ENCODE measurements around the gene C16orf74. TPM values are rescaled to one million over a fixed set of nuclear protein-coding genes. Genes with fewer than 3 reads are reported as not detected.

Gene C16orf74
- total and polyA plus RNA-seq, 2 of the 8 experiments (the other 6 are each of a cell fraction or from before 2014, with no cell fraction given): 7.3 to 9.3 TPM

GRCh38 chr16:85699628-85700027 is 51.3 kb downstream of the C16orf74 start:
- POLR2A ChIA-PET (ENCODE audit: partially characterized antibody): interaction anchor here (0.8 to 2.5 kb wide), 4 partner anchors 11 to 86 kb away, joined by 3 to 12 read pairs (median 4); partner anchors contain the start of gene GINS2
- 91% methylated on average over 7 of the region's 7 CpGs; no CpG with 5 or more reads in 1 of the 2 experiments for WGBS, 2 experiments (ENCODE audit: extremely low coverage in 1 of 2, insufficient coverage in 1 of 2, insufficient read length in 1 of 2, insufficient replicate concordance in 2 of 2, low coverage in 1 of 2, low lambda C conversion rate in 2 of 2, missing lambda C conversion rate in 1 of 2)
- H3K79me1 ChIP-seq (ENCODE audit: low read depth, low read length): no peaks in the 10 kb centered on the region
- no peaks in the 10 kb centered on the region for H4K20me1 ChIP-seq (replicated peaks in 1 of 2; ENCODE audit: control insufficient read depth in 1 of 2, insufficient read depth in 2 of 2, low read length in 2 of 2)
- H3K18ac ChIP-seq (ENCODE audit: extremely low read depth, low read length): no peak overlapping the region
- no peak overlapping the region for H4K91ac ChIP-seq (replicated peaks; ENCODE audit: insufficient read length, low read length)
- no peak overlapping the region for H3K27ac ChIP-seq (ENCODE audit: low read depth, low read length)
- H3K14ac ChIP-seq (ENCODE audit: insufficient read length): no peak overlapping the region
- no peak overlapping the region for H2BK12ac ChIP-seq (ENCODE audit: low read depth, low read length)
- H3K4me1 ChIP-seq (replicated peaks in 1 of 4; ENCODE audit: control insufficient read depth in 3 of 4, insufficient read depth in 4 of 4, low read length in 3 of 4): peaks cover 0 to 6% (median 2%) of the 10 kb centered on the region in 4 experiments; a peak in 3 of 7 replicates
- FAIRE-seq (no peak), DNase-seq (ENCODE audit: low read depth in 1 of 2, low spot score in 2 of 2) (no peak)
- no peak overlapping the region for H3K9ac ChIP-seq (replicated peaks in 1 of 4; ENCODE audit: extremely low read depth in 1 of 4, low read depth in 3 of 4, low read length in 3 of 4)
- no peaks in the 10 kb centered on the region for H3K23me2 ChIP-seq (ENCODE audit: low read depth, low read length)
- no peaks in the 10 kb centered on the region for H3K36me3 ChIP-seq (ENCODE audit: control insufficient read depth in 2 of 4, insufficient read depth in 4 of 4, low read length in 3 of 4)
- peak overlapping the region; percentile 98 for H2BK15ac ChIP-seq (ENCODE audit: low read length)
- H3K9me3 ChIP-seq (ENCODE audit: insufficient read depth in 2 of 2, low read depth in 1 of 2, low read length in 1 of 2): no peaks in the 10 kb centered on the region
- peak overlapping the region; percentile 95 for H2AK5ac ChIP-seq (ENCODE audit: low read depth, low read length)
- H2BK120ac ChIP-seq (replicated peaks; ENCODE audit: low read depth, low read length): no peak overlapping the region
- peak overlapping the region; percentile 50 for H3K4ac ChIP-seq (replicated peaks; ENCODE audit: insufficient read length, low read depth, low read length)
- no peak overlapping the region for H4K8ac ChIP-seq (ENCODE audit: extremely low read depth, insufficient read depth, low read length)
- no peak overlapping the region for H2BK20ac ChIP-seq (ENCODE audit: low read length)
- H3K56ac ChIP-seq (replicated peaks; ENCODE audit: insufficient read length, low read depth, low read length): no peak overlapping the region
- H4K5ac ChIP-seq (ENCODE audit: insufficient read length, low read depth, low read length): no peak overlapping the region
- no peaks in the 10 kb centered on the region for H3K79me2 ChIP-seq (ENCODE audit: control insufficient read depth in 1 of 2, insufficient read depth in 2 of 2, low read length in 2 of 2)
- H3K27me3 ChIP-seq (replicated peaks in 1 of 4; ENCODE audit: control insufficient read depth in 3 of 4, extremely low read depth in 1 of 4, insufficient read depth in 3 of 4, low read length in 3 of 4): no peaks in the 10 kb centered on the region
- no peak overlapping the region for H2AFZ ChIP-seq (ENCODE audit: low read length)
- no peak overlapping the region for H2BK5ac ChIP-seq (ENCODE audit: low read depth, low read length)
- H3K4me3 ChIP-seq (ENCODE audit: extremely low read depth in 1 of 4, insufficient read depth in 2 of 4, low read depth in 3 of 4, low read length in 4 of 4): no peak overlapping the region
- H3K23ac ChIP-seq (ENCODE audit: insufficient read length): no peak overlapping the region
- CTCF ChIA-PET (ENCODE audit: partially characterized antibody): interaction anchor here (0.8 to 37.0 kb wide), 10 partner anchors 10 to 234 kb away, joined by 3 to 620 read pairs (median 6); partner anchors contain the start of gene GINS2
- no peak overlapping the region for H3K4me2 ChIP-seq (ENCODE audit: insufficient read depth in 1 of 2, low read depth in 2 of 2, low read length in 2 of 2)
- TF ChIP-seq KDM5A (IDR thresholded peaks at IDR 0.05; ENCODE audit: low read length) (no peak), BRCA1 (IDR thresholded peaks at IDR 0.05; ENCODE audit: low read depth, low read length) (no peak), TEAD4 (IDR thresholded peaks at IDR 0.05; ENCODE audit: low read depth, low read length) (no peak), SIRT6 (IDR thresholded peaks at IDR 0.05; ENCODE audit: low read length) (no peak), CBX8 (IDR thresholded peaks at IDR 0.05; ENCODE audit: borderline replicate concordance, low read depth, low read length) (no peak), MAX (IDR thresholded peaks at IDR 0.05) (peak; percentile 25; the same call in 1 of the 2 replicates), POLR2A (IDR thresholded peaks at IDR 0.05; ENCODE audit: control extremely low read depth in 1 of 2, low read depth in 2 of 2, low read length in 2 of 2) (no peak), JUN (IDR thresholded peaks at IDR 0.05; ENCODE audit: low read depth, low read length) (no peak), POLR2AphosphoS5 (IDR thresholded peaks at IDR 0.05; ENCODE audit: low read depth, low read length) (no peak), SP1 (IDR thresholded peaks at IDR 0.05; ENCODE audit: low read depth, low read length) (no peak), POU5F1 (IDR thresholded peaks at IDR 0.05; ENCODE audit: low read depth, low read length) (no peak), ZNF274 (IDR thresholded peaks at IDR 0.05; ENCODE audit: borderline replicate concordance, extremely low read depth, low read length) (no peak), E2F6 (IDR thresholded peaks at IDR 0.05) (peak; percentile 22; the same call in 1 of the 2 replicates), NRF1 (IDR thresholded peaks at IDR 0.05; ENCODE audit: low read depth, low read length) (no peak), KDM1A (IDR thresholded peaks at IDR 0.05; ENCODE audit: borderline replicate concordance, low read length) (no peak)
